Retinal pigment epithelial cell (primary cell): ENCODE results near the gene GPATCH8.
A peak's percentile ranks its signal among the peaks of the same experiment; 100 is the strongest.

Experiments
- DNase-seq: peaks from one replicate; pipeline ENCODE4 v3.0.0-alpha.2; 2010; ENCODE audit warnings: low read depth
- H3K4me3 ChIP-seq: 2 replicates; pipeline ENCODE4 v1.5.1; 2011; ENCODE audit warnings: mild to moderate bottlenecking, low read length, control low read depth, moderate library complexity
- CTCF ChIP-seq: conservative IDR thresholded peaks from 2 replicates; pipeline ENCODE4 v1.5.1; 2011; ENCODE audit warnings: low read depth, low read length, control low read depth, inconsistent platforms

Gene GPATCH8

GRCh38 chr17:44451016-44451627 lies 52.1 kb downstream of the GPATCH8 start:
- no peak overlapping the region for H3K4me3 ChIP-seq
- no peak for TF ChIP-seq CTCF
- no peak for DNase-seq

- H3K4me3 ChIP-seq: no peak overlapping the region
- no peak for DNase-seq
- TF ChIP-seq CTCF: no peak
Measured at GRCh38 chr17:44448412-44448811, 54.8 kb downstream of the GPATCH8 start.

GRCh38 chr17:44444735-44445105 lies 58.5 kb downstream of the GPATCH8 start:
- no peak for TF ChIP-seq CTCF
- H3K4me3 ChIP-seq: no peak overlapping the region
- DNase-seq: peak; percentile 83

GRCh38 chr17:44442806-44443205 lies 60.4 kb downstream of the GPATCH8 start:
- DNase-seq: no peak
- TF ChIP-seq CTCF: no peak
- no peak overlapping the region for H3K4me3 ChIP-seq

- TF ChIP-seq CTCF: no peak
- H3K4me3 ChIP-seq: no peak overlapping the region
- DNase-seq: no peak
Measured at GRCh38 chr17:44439168-44439567, 64.0 kb downstream of the GPATCH8 start.

- no peak for TF ChIP-seq CTCF
- H3K4me3 ChIP-seq: no peak overlapping the region
- no peak for DNase-seq
Measured at GRCh38 chr17:44438636-44439035, 64.6 kb downstream of the GPATCH8 start.

- TF ChIP-seq CTCF: no peak
- H3K4me3 ChIP-seq: no peak overlapping the region
- no peak for DNase-seq
Measured at GRCh38 chr17:44436336-44436735, 66.9 kb downstream of the GPATCH8 start.
